Gastrocnemius medialis (tissue), 4 donors: ENCODE measurements around the gene PPP1R11.

ENCODE experiments used
- CTCF ChIP-seq, 5 experiments: fragments of 450-650 bp in 3 of 5; fragments of 200-600 bp in 2 of 5; sonication (generic) in 2 of 5; IDR thresholded peaks in 4 of 5; conservative IDR thresholded peaks in 1 of 5; 1 replicate in 4 of 5; 2 replicates in 1 of 5; pipeline ENCODE4 v1.5.1; 2016 to 2019; ENCODE audit warnings: antibody characterized with exemption in 5 of 5, mild to moderate bottlenecking in 3 of 5, moderate library complexity in 3 of 5
- POLR2A ChIP-seq, 2 donors: fragments of 450-650 bp; IDR thresholded peaks; one replicate each; pipeline ENCODE4 v1.6.1; 2017; ENCODE audit warnings: antibody characterized with exemption in 2 of 2, mild to moderate bottlenecking in 2 of 2, moderate library complexity in 2 of 2

- TF ChIP-seq CTCF (IDR thresholded peaks at IDR 0.05 in 4 of 5, conservative IDR thresholded peaks at IDR 0.05 in 1 of 5) (no peak), POLR2A (IDR thresholded peaks at IDR 0.05) (no peak)
These were observed 46.4 kb upstream of the PPP1R11 start for GRCh38 chr6:30020626-30021025.
